ENCODE data around the gene PSMA4. TPM values are rescaled to one million over a fixed set of nuclear protein-coding genes. Genes with fewer than 3 reads are reported as not detected.

PSMA4 gene
- total RNA-seq, 1 experiment from 2014 or later, result 294 TPM

DNA sequence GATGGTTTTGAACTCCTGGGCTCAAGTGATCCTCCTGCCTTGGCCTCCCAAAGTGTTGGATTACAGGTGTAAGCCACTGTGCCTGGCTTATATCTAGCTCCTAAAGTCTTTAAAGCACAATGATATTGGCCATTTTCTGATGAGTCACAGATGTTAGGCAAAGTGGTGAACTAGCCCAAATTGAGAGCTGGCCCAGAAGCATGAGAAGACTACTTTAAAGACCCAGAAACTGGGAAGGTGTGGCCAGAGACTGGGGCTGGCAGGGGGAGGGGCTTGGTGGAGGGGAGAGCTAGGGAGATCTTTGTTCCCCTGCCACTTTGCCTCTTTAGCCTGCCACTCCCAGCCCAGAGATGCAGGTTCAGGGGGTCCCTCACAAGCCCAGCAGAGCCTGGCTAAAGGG is 58.9 kb downstream of the PSMA4 start (continued):
- TF ChIP-seq, protein P1, sequence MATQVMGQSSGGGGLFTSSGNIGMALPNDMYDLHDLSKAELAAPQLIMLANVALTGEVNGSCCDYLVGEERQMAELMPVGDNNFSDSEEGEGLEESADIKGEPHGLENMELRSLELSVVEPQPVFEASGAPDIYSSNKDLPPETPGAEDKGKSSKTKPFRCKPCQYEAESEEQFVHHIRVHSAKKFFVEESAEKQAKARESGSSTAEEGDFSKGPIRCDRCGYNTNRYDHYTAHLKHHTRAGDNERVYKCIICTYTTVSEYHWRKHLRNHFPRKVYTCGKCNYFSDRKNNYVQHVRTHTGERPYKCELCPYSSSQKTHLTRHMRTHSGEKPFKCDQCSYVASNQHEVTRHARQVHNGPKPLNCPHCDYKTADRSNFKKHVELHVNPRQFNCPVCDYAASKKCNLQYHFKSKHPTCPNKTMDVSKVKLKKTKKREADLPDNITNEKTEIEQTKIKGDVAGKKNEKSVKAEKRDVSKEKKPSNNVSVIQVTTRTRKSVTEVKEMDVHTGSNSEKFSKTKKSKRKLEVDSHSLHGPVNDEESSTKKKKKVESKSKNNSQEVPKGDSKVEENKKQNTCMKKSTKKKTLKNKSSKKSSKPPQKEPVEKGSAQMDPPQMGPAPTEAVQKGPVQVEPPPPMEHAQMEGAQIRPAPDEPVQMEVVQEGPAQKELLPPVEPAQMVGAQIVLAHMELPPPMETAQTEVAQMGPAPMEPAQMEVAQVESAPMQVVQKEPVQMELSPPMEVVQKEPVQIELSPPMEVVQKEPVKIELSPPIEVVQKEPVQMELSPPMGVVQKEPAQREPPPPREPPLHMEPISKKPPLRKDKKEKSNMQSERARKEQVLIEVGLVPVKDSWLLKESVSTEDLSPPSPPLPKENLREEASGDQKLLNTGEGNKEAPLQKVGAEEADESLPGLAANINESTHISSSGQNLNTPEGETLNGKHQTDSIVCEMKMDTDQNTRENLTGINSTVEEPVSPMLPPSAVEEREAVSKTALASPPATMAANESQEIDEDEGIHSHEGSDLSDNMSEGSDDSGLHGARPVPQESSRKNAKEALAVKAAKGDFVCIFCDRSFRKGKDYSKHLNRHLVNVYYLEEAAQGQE (IDR thresholded peaks at IDR 0.05; ENCODE audit: low read depth), result no peak
- TF ChIP-seq ELF1 (IDR thresholded peaks at IDR 0.05; ENCODE audit: borderline replicate concordance, low read depth) (no peak), EGR1 (IDR thresholded peaks at IDR 0.05; ENCODE audit: low read depth) (no peak), POLR2A (IDR thresholded peaks at IDR 0.05; ENCODE audit: borderline replicate concordance, extremely low read depth, insufficient read depth, insufficient read length) (no peak), ZNF274 (IDR thresholded peaks at IDR 0.05; ENCODE audit: low read depth, low read length) (no peak), FOSL1 (IDR thresholded peaks at IDR 0.05; ENCODE audit: low read depth) (no peak), ZFX (IDR thresholded peaks at IDR 0.05) (no peak)

Other genes starting within 250 kb of the PSMA4 start
- 57.1 TPM for gene SKIC8, start 240.8 kb upstream of the PSMA4 start, total RNA-seq (2021; ENCODE audit: unreplicated experiment)
- gene CRABP1, start 200.1 kb upstream of the PSMA4 start, total RNA-seq (2021; ENCODE audit: unreplicated experiment), result 0.47 TPM
- 57.6 TPM for gene IREB2, start 102.2 kb upstream of the PSMA4 start, total RNA-seq (2021; ENCODE audit: unreplicated experiment)
- 6.2 TPM for gene HYKK, start 32.9 kb upstream of the PSMA4 start, total RNA-seq (2021; ENCODE audit: unreplicated experiment)
- gene CHRNA5, start 25.1 kb downstream of the PSMA4 start, total RNA-seq (2021; ENCODE audit: unreplicated experiment), result 25.2 TPM
- gene CHRNA3, start 80.6 kb downstream of the PSMA4 start, total RNA-seq (2021; ENCODE audit: unreplicated experiment), result not detected
- 2.0 TPM for gene CHRNB4, start 100.8 kb downstream of the PSMA4 start, total RNA-seq (2021; ENCODE audit: unreplicated experiment)